SW 1271 (cell line): ENCODE data around the gene ZMPSTE24.
A peak's percentile ranks its signal among the peaks of the same experiment; 100 is the strongest.
"Not testable (repeated sequence)": the region's sequence is repeated elsewhere in the genome, so short reads cannot be mapped to it uniquely, and the experiment has no call there.

Source experiments
- DNase-seq, 2 experiments: peaks; one replicate each; lab custom pipeline; 2025; lab: John Stamatoyannopoulos, UW

The ZMPSTE24 gene

DNA sequence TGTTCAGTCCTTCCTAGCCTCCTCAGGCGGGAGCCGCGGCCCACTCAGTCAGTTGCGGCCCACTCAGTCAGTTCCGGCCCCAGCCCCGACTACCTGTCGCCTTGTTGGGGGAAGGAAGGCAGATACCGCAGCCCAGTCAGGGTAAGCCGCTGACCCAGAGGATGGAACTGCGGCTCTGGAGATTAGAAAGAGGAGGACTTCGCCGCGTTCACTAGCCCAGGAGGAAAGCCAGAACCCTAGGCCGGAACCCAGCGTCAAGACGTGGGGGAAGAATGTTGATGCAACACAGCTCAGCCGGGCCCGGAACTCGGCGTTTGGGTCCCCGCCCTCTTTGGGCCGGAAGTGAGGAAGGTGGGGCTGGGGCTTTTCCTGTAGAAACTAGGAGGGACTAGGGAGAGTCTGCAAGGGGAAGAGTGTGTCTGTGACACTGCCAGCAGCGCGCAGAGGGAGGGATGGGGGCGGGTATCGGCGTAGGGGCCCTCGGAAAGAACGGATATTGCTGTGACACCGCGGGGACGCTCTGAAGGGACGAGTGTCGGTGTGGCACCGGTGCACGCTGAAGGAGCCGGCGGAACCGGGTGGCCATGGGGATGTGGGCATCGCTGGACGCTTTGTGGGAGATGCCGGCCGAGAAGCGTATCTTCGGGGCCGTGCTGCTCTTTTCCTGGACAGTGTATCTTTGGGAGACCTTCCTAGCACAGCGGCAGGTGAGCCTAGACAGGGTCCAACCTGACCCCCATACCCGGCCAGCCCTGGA is at the start of gene ZMPSTE24:
Gene ZMPSTE24, plus strand, starts transcription at position 549 of the 757 bp plus-strand sequence. Its CDS starts 36 bp downstream, at position 585.
- DNase-seq = peak; percentile 83 to 94

DNA sequence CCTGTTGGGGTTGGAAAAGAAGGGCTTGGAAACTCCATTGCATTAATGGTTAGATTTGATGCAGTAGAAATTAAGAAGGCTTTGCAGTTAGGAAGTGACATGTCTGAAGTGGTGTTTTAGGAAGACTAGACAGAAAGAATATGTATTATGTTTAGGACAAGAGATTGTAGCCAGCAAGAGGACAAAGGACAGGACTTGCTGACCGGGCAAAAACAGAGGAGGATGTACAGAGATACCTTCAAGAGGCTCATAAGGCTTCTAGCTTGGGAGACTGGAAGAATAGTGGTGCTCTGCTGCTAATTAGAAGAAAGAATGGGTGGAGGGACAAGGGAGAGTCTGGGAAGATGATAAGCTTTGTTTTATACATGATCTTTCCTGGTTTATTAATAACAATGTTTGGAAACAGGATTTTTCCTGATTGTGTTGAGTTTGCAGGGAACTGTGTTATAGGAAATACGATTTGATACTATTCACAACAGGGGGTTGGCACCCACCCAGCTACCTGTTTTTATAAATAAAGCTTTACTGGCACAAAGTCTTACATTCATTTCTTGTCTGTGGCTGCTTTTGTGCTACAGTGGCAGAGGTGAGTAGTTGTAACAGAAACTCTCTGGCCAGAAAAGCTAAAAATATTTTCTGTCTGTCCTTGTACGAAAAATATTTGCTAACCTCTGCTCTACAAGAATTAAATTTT is 47.4 kb upstream of the ZMPSTE24 start:
- DNase-seq = no peak

DNA sequence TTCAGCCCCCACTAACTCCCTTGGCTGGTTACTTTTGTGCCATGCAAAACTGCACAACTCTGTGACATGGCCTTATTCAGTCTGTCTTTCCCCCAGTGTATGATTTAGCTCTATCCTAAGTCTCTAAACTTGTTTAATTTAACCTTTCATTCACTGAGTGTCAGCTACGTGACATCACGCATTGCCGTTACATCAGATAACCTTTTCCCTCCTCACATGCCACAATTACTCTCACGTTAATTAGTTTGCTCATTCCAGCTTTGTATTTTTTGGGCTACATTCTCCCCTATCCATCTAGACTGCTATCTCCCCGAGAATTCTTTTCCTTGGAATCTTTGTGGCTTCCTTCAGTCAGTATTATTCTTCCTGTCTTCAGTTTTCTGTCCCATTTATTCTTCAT is 39.7 kb upstream of the ZMPSTE24 start:
- DNase-seq = no peak

DNA sequence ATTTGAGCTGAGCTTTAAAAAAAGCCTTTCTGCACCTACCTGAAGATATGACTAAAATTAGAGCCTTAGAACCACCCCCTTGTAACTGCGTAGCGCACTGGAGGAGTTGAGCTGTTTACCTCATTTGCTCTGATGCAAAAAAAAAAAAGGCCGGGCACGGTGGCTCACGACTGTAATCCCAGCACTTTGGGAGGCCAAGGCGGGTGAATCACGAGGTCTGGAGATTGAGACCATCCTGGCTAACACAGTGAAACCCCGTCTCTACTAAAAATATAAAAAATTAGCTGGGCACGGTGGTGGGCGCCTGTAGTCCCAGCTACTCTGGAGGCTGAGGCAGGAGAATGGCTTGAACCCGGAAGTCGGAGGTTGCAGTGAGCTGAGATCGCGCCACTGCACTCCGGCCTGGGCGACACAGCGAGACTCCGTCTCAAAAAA is 36.5 kb upstream of the ZMPSTE24 start:
- not testable (repeated sequence) for DNase-seq

DNA sequence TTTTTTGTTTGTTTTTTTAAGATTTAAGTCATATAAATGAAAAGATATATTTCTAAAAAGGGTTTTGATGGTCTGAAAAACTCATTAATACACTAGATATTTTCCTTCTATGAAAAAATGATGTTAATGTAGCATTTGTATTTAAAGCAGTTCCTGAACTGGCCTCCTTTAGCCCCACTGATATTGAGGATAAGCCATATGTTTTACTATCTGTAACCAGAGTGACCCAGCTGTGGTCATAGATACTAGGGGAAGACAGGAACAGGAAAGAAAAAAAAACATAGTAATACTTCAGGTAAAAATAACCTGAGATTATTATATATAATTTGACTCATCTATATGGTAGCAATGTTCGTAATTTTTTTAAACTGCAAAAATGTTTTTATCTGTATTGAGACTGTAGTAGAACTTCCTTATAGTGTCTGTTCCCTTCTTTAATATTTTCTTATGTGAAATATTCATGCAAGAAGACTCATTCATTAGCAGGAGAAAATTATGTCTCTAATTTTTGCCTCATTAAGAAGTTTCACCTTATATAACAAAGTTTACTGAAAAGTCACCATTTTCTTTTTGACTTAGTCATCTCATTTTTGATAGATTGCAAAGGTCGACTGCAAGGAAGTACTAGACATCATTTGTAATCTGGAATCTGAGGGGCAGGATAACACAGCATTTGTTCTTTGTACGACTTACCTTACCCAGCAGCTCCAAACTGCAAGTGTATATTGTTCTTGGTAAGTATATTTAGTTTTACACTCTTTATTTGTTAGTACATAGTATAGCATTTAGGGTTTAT is 35.9 kb upstream of the ZMPSTE24 start:
- no peak for DNase-seq

DNA sequence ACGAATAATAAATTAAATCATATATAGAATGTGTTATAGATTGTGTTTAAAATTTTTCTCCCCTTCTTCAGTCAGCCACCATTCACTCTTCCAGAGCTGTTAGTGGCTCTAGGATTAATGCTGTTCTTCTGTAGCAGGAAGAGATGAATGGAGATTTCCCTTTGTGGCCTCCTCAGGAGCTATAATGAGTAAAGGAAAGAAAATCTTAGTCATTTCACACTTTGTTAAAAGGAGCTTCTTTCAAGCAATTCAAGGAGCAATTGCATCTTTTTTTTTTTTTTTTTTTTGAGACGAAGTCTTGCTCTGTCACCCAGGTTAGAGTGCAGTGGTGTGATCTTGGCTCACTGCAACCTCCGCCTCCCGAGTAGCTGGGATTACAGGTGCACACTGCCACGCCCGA is 34.0 kb upstream of the ZMPSTE24 start:
- no peak for DNase-seq

DNA sequence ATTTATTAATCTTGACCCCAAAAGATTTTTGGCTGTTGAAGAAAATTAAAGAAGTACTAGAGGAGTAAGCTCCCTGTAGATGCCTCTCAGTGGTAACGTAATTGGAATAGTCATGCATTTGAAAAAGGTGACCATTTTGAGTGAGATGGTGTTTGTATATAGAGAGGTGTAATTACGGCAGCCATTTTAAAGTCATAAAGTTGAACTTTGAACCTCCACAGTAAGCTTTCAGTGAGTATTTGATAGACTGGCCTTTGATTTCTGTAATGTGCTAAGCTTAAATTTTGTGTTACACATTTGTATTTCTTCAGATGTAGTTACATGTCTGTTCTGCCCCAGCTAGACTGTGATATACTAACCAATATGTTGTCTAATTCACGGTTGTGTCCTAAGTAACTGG is 31.8 kb upstream of the ZMPSTE24 start:
- no peak for DNase-seq

DNA sequence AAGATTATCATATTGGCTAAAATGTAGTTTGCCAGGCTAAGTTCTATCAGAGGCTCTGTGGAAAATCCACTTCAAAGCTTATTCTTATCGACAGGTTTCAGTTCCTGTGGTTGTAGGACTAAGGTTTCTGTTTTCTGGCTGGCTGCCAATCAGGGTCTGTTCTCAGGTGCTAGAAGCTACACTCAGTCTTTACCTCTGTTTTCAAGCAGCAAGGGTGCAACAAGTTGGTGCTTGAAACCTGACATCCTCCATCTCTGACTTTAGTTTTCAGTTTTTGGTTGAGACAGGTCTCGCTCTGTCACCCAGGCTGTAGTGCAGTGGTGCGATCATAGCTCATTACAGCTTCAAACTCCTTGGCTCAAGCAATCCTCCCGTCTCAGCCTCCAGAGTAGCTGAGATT is 25.6 kb upstream of the ZMPSTE24 start:
- no peak for DNase-seq

DNA sequence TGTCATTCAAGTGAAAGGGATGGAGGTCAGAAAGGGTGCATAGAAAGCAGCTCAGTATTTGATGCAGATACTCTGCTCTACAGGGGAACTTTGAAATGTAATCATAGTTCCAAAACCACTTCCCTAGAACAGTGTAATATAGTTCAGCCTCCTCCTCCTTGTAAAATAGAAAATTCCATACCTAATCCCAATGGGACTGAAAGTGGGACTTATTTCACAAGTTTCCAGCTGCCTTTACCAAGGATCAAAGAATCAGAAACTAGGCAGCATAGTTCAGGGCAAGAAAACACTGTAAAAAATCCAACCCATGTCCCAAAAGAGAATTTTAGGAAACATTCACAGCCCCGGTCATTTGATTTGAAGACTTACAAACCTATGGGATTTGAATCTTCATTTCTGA is 18.4 kb upstream of the ZMPSTE24 start:
- DNase-seq = no peak

DNA sequence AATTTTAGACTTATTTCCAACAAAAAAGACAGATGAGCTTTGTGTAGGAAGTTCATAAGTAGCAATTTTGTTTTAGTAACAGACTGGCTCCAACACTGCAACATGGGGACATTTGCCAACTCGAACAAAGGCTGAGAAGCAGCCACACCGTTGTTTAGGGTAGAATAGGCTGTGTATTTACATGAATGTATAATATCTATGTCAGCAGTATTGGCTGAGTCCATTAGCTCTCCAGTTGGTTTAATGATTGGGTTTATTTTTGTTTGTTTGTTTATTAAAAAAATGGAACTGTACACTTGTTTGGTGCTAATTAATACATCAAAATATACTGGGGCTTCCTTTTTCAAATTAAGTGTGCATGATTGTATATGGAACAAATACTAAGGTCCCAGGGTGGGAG is 17.6 kb upstream of the ZMPSTE24 start:
- DNase-seq = no peak

DNA sequence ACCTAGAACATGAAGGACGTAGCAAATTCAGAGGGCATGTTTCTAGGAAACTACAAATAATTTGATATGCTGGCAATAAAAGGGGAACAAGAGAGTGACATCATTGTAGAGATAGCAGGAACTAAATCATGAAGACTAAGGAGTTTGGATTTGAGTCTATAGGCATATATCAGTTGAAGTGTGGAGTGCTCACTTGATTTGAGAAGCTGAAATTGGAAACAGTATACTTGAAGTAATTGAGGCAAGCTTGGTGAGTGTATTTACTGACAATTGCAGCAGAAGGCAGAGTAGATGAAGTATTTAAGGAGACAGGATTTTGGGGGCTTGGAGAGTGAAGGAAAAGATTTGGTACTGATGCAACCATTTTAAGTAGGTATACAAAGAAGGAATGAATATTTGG is 16.7 kb upstream of the ZMPSTE24 start:
- DNase-seq = no peak

DNA sequence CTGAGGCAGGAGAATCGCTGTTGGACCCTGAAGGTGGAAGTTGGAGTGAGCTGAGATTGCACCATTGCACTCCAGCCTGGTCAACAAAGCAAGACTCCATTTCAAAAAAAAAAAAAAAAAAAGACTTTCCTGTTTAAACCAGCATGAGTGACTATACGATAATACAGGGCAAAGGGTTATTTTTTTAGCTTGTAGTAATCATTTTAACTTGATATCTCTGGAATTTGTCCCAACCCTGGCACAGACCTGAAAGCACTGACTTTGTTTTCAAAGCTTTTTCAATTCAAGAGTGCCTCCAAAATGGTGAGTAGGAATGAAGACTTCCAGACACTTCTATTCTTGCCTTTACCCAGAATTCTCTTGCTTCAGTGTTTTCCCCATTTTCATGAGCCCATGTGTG is 14.7 kb upstream of the ZMPSTE24 start:
- no peak for DNase-seq

DNA sequence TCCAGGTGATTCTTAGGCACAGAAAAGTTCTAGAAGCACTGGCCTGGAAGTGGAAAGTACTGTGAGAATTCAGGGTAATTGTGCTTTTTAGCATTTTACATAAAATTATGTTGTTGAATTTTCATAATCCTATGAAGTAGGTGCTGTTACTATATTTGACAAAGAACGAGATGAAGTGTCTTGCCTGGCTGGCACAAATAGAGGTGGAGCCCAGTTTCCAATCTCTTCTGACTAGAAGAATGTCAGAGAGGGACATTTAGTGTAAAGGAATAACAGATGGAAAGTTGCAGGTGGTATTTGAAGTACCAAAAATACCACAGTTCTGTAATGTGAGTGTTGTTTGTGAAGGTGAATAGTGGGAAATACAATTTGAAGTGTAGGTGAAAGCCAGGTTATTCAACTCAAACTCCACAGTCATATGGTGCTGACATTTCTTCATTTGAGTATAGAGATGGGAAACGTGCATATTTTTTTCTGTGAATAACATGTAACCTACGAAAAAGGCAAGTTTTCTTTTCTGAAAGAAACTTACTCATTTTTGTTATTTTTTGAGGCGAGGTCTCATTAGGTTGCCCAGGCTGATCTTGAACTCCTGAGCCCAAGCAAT is 13.8 kb upstream of the ZMPSTE24 start:
- DNase-seq = no peak

DNA sequence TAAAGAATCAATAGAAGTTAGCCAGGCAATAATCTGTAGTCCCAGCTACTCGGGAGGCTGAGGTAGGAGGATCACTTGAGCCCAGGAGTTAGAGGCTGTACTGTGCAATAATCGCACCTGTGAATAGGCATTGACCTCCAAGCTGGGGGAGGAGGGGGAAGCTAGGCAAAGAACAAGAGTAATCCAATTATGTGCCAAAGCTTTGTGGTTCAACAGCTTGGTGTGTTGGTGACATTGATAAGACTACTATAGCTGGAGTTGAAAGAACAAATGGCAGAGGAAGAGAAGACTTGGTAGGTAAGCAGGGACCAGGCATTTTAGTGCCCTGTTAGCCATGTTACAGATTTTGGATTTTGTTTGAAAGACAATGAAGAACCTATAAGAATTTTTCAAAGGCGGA is 12.3 kb upstream of the ZMPSTE24 start:
- no peak for DNase-seq

DNA sequence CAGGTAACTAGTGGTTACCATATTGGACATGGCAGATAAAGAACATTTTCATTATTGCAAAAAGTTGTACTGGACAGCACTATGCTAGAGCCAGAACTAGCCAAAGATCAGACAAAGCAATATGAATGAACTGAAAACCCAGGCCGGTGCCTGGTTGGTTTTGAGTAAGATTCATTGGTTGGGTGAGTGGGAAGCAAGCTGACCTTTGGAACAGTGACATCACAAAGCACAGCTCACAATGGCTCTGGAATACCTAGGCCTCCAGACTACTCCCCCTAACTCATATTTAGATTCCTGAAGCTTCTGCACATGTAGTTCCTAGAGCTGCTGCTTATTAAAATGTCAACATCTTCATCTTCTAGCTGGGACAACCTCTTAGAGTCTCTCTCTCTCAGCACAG is 10.4 kb upstream of the ZMPSTE24 start, which contains the start of gene TMCO2:
Gene TMCO2, plus strand, starts transcription at position 283 of the 400 bp plus-strand sequence. Its CDS starts 57 bp downstream, at position 340.
- no peak for DNase-seq

DNA sequence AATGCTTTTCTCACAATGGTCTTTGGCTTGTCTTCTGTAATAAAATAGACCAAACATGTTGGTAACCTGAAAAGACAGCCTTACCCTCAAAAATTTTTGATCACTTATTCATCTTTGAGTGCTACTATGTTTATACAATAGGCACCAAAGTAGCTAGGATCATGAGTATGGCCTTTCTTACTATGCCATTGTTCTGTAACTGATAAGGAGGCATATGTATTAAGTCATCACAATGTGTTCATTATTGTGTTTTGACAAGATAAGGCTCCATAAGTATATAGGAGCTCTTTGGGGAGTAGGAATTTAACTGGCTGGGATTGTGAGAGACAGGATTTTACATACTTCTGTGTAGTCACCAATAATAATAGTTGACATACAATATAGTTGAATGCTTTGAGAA is 9.6 kb upstream of the ZMPSTE24 start:
- DNase-seq = no peak

DNA sequence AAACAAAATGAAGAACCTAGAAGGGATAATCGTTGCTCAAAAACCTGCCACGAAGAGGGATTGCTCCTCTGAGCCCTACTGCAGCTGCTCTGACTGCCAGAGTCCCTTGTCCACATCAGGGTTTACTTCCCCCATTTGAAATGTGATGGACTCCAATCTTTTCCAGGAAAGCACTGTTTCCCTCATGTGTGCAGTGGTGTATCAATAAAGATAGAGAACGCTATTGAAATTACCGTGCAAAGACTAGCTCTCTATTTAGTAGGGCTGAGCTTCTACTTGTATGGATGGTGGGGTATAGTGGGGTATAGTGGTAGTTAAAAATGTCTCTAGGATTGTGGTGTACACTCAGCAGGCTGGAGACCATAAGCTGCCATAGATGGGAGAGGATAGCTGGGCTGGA is 6.6 kb upstream of the ZMPSTE24 start:
- DNase-seq = no peak

DNA sequence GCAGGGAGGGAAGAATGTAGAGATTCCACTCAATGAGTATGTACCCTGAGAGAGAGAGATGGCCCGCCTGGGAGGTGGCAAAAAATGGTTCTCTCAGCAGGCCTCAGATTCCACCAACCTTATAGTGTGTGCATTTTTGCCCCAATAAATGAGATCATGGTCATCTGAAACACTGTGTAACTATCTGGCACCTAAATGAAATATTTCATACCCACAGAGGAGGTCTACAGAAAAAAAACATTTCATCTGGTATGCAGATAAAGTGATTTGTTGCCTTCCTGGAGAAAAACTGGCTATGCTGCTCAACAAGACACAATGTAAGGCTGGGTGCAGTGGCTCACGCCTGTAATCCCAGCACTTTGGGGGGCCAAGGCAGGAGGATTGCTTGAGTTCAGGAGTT is 5.4 kb upstream of the ZMPSTE24 start:
- no peak for DNase-seq

DNA sequence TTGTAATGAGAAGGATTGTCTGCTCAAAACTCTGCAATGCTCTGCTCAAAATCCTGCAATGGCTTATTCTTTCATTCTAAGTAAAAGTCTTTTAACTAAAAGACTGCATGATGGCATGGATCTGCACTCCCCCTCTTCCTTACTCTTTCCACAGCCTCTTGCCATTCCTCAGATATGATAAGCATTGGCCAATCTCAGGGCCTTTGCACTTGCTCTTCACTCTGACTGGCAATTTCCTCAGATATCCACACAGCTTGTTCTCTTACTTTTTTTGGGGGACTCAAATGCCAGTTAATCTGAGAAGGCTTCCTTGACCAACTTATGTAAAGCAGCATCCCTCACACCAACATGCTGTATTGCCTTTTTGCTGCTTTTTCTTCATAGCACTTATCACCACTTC is 2.8 kb upstream of the ZMPSTE24 start:
- no peak for DNase-seq

DNA sequence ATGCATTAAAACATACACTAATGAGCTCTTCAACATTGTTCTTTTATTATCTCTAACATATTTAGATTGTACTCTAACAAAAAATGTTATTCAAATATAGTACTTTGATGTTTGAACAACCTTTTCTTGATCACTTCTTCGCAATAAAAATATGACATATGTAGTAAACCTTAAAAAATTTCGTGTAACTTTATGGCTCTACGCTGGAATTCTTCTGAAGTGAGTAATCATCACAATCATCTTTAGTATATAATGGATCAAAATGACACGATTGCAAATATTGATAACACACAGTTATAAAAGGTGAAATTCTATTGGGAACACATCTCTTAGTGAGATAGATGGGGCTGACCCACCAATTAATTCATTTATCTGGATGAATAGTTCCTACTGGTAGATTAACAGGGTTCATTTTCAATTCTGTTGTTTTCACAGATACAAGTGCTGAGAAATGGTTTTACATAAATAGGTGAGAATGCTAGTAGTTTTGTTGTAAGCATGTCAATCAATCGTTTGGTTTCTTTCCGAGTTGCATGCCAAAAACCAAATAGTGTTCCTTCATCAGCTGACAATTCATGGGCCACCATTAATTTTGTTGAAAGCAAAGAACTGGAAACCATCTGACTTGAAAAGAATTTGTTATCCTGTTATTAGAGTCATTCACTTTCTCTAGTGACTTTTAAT is 1.5 kb upstream of the ZMPSTE24 start:
- no peak for DNase-seq

DNA sequence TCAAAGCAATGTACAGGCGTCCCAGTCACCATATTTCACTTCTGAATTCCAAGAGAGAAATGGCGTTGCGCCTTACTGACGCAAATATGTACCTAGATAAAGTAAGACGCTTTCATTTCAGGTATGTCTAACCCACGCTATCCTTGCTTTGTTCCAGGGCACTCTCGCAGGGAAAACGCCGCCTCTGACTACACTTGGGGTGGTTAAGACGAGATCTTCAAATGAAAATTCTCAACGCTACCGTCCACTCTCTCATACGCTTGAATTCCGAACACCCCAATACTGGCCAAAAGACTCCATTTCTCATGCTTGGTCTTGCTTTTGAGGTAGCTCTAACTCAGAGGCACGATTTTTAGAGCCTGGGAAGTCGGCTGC is 736 bp upstream of the ZMPSTE24 start:
- peak in 1 of 2 experiments; percentile 62 for DNase-seq

DNA sequence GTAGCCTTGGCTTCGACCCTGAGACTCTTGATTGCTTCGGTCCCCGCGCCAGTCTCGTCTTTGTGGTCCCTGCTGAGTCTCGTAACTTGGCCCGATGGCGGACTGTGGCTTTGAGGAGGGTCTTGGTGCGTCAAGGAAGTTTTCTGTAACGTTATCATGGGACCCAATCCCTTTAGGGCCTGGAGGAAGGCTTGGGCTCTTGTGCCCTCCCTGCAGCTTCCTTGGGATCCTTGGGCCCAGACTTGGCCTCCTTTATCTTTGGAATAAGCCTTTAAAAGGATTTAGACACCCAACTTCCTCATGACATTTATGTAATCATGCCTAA is 371 bp downstream of the ZMPSTE24 start:
- DNase-seq = no peak
